Uterus (tissue), 2 donors: ENCODE measurements around the gene SMCO4.

Experiments
- CTCF ChIP-seq, 4 experiments: fragments of 200-600 bp in 2 of 4; fragments of 450-650 bp in 2 of 4; sonication (generic) in 2 of 4; IDR thresholded peaks; one replicate each; pipeline ENCODE4 v1.5.1; 2016 to 2019; ENCODE audit warnings: antibody characterized with exemption in 4 of 4, mild to moderate bottlenecking in 2 of 4, moderate library complexity in 1 of 4
- POLR2A ChIP-seq, 2 donors: fragments of 450-650 bp; IDR thresholded peaks; one replicate each; pipeline ENCODE4 v1.6.1; 2016; ENCODE audit warnings: antibody characterized with exemption in 2 of 2, mild to moderate bottlenecking in 1 of 2, moderate library complexity in 1 of 2

GRCh38 chr11:93525601-93526345, 17.4 kb downstream of the SMCO4 start:
- TF ChIP-seq CTCF (IDR thresholded peaks at IDR 0.05) (no peak), POLR2A (IDR thresholded peaks at IDR 0.05) (no peak)
